ENCODE measurements around the gene FIGNL1.
"Not testable (repeated sequence)": the region's sequence is repeated elsewhere in the genome, so short reads cannot be mapped to it uniquely, and the experiment has no call there.

The FIGNL1 gene

DNA sequence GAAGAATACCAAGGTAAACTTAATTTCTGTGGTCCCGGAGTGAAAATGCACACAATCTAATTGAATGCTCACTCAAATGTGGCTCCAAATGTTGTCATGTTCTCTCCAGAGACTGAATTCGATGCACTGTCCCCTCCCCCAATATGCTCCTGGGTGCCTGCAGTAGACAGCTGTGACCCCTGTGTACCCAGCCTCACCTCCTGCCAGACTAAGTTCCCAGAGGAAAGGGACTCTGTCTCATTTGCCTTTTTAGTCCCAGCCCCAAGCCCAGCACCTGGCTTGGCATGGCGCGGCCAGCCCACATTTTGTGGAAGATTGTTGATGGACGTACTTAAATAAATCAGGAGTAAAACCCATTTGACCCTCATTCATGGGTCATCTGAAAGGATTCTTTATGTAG lies 21.8 kb upstream of the FIGNL1 start:
- FAIRE-seq, result no peak
- DNase-seq (ENCODE audit: low spot score), result no peak

DNA sequence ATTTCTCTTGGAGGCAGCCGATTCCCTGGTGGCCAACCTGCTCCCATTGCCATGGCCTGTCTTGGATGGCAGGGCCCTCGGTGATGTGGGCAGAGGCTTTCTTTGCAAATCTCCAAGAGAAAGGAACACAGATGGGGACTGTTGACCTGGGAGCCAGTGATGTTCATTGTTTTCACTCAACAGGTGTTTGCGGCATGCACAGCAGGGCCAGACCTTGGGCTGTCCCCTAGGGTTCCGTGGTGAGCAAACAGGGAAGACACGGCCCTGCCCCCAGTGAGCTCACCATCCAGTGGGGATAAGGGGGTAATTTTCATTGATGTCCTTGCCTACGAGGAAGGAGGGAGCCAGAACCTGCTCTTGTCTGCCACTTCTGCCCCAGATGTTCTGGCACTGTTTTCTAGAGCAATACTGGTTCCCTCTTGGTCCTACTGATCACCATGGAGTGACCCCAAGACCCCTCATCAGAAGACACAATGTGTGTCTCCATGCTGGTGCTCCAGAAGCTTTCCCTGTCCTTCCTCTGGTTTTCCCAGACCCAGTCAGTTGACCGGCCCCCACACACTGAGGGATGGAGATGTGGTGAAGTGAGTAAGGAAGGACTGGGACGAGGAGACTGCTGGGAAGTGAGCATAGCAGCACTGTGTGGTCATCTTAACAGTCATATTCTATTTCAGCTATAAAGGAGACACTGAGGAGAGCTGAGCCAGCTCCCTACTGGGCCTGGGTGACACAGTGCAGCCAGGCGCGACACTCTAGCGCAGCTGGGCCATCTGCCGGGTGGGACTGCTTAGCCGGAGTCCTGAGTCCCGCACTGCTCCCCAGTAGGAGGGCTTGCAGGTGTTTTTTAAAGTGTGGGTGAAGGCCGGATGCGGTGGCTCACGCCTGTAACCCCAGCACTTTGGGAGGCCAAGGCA lies 20.4 kb upstream of the FIGNL1 start:
- DNase-seq (ENCODE audit: low spot score) (peak; percentile 69), FAIRE-seq (no peak)

DNA sequence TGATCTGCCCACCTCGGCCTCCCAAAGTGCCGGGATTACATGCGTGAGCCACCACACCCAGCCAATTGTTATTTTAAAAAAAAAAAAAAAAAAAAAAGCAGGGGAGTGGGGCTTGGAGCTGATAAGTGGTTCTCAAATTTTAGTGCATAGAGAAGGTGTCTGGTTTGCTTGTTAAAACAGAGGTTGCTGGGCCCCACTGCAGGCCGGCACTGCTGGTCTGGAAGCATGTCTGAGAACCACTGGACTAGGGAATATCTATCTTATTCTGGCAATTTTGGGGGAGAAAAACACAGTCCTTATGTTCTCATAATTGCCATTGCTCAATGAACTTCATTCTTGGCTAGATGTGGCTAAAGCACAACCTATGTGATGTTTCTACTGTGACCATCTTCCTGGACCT lies 19.0 kb upstream of the FIGNL1 start:
- DNase-seq (ENCODE audit: low spot score) (no peak), FAIRE-seq (no peak)

DNA sequence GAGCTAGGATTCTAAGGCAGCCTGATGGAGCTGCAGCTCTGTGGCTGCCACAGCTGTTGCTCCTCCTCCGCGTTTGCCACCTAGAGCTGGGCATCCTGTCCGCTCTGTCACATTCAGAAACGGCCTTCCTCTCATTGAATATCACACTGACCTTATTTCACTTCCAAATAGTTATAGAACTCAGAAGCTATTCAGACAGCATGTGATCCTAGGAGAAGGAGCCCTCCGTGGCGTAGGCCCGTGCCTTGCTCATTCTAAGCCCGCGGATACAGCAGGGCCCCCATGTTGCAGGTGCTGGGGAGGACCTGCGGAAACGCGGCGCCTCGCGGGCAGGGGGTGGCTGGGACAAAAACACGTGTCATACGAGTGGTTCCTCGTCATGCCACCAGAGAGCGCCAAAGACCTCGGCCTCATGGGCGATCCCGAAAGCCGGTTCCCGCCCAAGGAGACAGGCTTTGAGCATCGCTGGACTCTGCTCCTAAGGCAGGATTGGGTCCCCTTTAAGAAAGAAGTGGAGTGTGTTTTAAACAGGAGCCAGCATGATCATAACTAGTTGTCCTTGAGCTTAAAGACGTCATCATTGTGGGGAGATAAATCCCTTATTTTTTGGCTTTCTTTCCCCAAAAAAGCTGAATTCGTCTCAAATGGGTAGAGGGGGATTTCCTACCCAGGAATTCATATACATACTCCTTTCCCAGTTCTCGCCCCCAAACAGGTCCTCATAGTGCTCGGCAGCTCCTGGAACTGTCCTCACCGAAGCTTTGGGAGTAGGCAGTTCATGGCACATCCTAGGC lies 17.9 kb upstream of the FIGNL1 start:
- peak; percentile 49 for DNase-seq (ENCODE audit: low spot score)
- peak; percentile 27 for FAIRE-seq

DNA sequence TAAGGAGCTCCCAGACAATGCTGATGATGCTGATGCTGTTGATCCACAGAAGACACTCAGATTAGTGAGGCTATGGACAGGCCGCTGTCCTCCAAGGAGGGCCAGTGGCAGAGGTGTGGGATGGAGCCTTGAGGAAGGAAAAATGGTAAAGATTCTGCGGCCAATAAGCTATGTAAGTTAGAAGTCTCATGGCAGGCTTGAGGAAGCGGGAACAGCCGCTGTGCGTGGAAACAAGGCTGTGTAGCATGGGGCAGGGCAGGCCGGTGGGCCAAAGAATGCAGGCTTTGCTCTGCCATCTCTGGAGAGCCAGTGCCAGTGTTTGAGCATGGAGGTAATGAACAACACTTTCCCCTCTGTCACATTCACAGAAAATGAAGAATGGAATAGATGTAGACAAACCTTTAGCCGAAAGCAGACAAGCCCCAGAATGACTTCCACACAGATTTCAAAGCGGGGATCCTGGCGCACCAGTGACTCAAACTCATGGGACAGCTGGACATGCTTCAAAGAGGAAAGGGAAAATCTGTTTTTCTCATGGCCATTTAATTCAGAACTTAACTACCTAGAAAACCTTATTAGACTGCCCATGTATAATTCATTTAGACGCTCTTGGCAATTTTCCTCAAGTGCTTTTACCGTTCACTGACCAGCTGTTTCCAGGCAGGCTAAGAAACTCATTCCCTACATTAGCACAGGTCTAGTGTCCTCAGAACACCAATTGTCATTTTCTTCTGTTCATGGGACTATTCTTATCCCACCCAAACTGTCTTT lies 16.9 kb upstream of the FIGNL1 start:
- no peak for DNase-seq (ENCODE audit: low spot score)
- FAIRE-seq, result no peak

DNA sequence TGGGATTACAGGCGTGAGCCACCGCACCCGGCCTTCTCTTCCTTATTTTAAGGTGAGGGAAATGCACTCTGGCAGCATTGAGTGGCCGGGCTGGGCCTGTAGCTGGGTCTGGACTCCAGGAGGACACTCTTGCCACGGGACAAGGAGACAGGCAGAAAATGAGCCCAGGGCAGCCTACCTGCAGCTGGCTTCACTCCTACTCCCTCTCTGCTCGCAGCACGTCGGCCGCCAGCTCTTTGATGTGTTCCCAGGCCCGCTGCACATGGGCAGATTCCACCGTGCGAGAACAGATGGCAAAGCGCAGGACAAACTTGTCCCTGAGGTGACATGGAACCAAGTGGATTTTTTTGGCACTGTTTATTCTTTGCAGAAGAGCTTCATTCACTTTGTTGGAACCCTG lies 12.9 kb upstream of the FIGNL1 start:
- DNase-seq (ENCODE audit: low spot score), result no peak
- no peak for FAIRE-seq

DNA sequence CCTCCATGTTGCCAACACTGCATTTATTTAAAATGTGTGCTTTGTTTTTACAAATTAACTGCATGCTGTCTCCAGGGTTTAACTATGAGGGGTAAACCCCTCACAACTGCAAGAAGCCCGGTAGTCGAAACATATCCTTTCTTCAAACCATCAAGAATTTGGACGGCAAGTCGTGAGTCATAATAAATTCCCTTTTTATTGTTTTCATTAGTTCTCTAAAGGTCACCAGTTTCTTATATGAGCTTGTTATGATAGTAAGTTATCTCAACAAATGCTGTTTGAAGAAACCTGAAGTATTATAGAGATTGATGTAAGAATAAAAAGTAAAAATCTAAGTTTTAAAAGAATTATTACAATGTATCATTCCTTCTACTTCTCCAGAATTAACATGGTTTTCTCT lies 12.2 kb upstream of the FIGNL1 start:
- DNase-seq (ENCODE audit: low spot score) (no peak), FAIRE-seq (no peak)

DNA sequence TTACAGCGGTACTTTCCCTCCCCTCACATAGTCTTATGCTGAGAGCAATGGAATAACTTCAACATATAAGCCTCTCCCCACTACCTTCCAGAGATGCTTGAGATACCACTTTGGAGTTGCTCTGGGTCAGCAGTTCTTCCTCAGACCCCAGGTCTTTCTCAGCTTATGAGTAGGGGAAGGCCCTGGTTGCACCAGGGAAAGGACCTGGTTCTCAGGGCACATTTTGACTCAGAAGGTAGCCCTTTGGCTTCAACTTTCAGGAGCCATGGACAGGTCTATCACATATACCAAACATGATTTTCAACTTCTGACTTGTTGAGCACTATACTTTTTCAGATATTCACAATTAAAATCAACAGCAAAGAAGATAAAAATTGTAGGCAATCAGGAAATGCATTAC lies 11.5 kb upstream of the FIGNL1 start:
- FAIRE-seq (no peak), DNase-seq (ENCODE audit: low spot score) (no peak)

DNA sequence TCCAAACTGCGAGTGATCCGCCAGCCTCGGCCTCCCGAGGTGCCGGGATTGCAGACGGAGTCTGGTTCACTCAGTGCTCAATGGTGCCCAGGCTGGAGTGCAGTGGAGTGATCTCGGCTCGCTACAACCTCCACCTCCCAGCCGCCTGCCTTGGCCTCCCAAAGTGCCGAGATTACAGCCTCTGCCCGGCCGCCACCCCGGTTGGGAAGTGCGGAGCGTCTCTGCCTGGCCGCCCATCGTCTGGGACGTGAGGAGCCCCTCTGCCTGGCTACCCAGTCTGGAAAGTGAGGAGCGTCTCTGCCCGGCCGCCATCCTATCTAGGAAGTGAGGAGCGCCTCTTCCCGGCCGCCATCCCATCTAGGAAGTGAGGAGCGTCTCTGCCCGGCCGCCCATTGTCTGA lies 9.0 kb upstream of the FIGNL1 start:
- DNase-seq (ENCODE audit: low spot score); FAIRE-seq: not testable (repeated sequence)

DNA sequence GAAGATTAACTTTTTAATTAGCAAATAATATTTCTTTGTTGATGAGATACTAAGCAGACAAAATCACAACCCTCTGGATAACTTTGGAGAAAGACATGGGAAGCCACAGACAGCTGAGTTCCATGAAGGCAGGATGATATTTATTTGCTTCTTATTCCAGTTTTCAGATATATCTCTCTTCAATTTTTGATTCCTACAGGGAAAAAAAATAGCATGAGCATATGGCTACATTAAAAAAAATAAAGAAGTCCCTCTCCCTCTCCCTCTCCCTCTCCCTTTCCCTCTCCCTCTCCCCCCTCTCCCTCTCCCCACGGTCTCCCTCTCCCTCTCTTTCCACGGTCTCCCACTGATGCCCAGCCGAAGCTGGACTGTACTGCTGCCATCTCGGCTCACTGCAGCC lies 8.5 kb upstream of the FIGNL1 start:
- FAIRE-seq; DNase-seq (ENCODE audit: low spot score): not testable (repeated sequence)

DNA sequence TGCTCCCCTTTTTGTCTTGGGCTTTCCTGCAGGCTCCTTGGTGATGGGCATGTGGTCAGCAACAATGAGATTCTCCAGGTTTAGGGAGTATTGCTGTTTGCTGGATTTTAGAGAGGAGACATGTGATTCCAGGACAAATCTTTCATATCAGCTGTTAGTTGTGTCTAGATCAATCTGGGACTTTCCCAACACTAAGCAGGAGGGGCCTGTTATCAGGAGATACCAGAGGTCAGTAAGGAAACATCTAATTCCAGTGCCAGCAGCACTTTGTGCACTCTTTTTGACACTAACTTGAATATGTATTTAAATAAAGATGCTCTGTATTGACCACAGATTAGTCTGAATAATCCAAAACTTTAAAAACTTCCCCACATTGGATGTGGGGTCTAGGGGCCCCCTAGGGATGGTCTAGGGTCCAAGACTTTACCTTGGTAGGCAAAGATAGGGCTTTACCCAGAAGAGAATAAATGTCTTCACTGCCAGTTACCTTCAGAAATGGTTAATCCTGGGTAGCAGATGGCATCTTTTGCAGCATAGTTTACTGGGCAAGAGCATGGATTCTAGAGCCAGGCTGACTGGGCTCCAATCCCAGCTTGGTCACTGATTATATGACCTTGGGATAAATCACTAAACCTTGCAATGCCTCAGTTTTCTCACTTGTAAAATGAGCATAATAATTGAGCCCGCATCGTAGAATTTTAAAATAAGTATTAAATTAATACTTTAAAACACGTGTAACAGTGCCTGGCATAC lies 6.4 kb upstream of the FIGNL1 start:
- no peak for FAIRE-seq
- no peak for DNase-seq (ENCODE audit: low spot score)

DNA sequence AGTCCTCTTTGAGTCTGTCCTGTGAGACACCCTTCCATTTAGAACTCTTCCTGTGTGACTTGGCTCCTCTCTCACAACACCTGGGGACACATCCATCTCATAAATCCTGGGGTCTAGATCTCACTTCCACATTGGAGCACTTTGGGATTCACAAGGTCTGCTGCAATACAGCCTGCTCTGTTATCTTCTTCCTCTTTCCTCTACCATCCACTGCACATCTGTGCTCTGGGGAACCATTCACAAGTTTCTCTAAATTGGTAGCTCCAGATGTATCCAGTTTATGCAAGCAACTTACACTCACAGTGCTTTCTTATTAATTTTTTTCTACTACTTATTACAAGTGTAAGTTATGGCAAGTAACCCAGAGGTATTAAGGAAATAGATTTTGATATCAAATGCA lies 5.5 kb upstream of the FIGNL1 start:
- no peak for DNase-seq (ENCODE audit: low spot score)
- FAIRE-seq, result no peak

DNA sequence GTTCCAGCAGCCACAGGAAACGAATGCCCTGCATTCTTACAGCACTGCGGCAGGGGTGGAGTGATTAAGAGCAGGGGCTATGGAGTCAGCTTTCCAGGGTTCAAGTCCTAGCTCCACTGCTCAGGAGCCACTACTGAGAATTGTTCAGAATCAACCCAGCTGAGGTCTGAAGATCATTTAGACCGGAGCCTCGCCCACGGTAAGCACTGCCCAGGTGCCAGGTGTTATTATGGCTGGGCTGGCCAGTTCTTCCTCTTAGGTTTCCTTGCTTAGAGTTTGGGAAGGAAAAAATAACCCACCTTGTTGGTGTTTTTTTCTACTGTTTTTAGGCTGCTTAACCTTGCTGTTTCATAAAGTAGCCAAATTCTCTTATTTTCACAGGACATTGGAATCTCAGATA lies 4.8 kb upstream of the FIGNL1 start:
- FAIRE-seq (no peak), DNase-seq (ENCODE audit: low spot score) (no peak)

DNA sequence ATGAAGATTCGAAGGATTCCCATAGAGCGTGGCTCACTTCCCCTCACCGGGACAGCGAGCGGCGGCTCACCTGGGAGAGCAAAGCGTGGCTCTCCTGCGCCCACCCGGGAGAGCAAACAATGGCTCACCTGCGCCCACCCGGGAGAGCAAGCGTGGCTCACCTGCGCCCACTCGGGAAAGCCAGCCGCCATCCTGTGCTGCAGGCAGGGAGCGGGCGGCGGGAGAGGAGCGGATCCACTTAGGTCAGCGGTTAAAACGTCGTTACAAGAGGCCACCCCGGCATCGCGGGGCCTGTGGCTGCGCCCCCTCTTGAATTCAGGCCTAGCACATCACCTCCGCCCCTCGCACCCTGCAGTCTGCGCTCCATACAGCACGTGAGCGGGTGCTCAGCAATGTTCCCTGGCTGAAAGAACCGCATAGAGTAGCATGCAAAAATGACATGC lies 461 bp upstream of the FIGNL1 start:
- FAIRE-seq (no peak), DNase-seq (ENCODE audit: low spot score) (no peak)

DNA sequence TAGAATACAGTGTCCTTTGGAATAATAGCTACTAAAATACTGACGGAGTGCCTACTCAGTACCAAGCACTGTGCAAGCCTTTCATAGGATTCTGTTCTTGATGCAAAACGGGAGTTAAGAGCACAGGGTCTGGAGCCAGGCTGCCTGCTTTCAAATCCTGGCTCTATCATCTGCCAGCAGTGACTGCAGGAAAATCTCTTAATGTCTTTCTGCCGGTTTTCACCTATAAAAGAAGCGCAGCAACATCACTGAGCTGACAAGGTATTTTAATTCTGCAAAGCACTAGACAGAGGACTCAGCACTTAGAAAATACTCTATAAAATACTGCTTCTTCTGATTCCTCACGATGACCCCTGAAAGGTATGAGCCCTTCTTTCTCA lies 659 bp downstream of the FIGNL1 start:
- DNase-seq (ENCODE audit: low spot score) (no peak), FAIRE-seq (no peak)

DNA sequence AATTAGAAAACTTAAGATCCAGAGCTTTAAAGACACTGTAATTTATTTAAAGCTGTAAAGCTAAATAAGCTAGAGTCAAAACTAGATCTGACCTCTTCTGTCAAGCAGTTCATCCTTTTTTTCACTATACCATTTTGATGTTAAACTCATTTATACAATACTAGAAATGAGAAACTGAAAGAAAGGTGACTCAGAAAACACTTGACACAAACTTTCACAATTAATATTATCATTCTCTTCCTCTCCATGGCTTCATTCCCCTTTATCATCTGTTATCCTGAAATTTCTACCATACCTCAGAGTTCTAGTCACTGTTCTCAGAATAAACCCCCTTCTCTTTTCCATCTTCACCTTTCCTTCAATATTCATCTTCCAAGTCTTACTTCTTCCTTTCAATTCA lies 1.3 kb downstream of the FIGNL1 start:
- no peak for FAIRE-seq
- DNase-seq (ENCODE audit: low spot score), result no peak

DNA sequence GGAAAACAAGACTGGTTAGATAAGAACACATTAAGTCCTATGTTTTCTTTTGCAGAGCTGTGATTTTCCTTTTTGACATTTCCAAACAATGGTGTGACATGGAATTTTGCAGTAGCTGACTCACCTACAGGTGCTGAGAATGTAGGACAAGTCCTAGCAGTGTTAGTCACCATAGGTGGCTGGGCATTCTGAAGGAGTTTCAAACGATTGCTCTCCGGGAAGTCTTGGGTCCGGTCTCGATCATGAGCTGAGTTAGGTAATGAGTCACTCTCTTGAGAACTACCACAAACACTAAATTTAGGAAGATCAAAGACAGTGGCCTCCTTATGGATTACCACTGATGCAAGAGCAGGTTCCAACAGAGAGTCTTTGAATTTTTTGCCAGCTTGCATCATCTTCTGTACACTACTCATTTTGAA lies 3.6 kb downstream of the FIGNL1 start:
- DNase-seq (ENCODE audit: low spot score) (peak; percentile 88), FAIRE-seq (peak; percentile 92)

DNA sequence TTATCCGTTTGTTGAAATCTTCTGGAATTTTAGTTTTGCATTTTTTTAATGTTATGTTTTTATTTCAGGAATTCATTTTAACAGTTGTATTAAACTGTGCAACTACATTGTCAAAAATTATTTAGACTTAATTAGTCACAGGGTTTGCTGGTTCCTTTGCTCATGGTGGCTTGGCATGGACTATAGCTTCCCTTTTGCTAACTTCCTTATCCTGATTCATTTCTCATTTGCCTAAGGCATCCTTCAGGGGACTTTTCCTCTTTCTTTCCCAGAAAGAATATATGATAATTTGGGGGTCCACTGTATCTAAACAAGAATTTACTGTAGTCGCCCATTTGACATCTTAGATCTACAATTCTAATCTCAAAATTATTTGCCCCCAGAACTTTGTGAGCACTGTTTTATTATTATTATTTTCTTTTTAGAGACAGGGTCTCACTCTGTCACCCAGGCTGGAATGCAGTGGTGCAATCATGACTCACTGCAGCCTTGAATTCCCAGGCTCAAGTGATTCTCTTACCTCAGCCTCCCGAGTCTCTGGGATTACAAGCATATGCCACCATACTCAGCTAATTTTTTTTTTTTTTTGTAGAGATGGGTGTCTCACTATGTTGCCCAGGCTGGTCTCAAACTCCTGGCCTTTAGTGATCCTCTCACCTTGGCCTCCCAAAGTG lies 13.9 kb downstream of the FIGNL1 start:
- FAIRE-seq, result peak; percentile 82
- peak; percentile 49 for DNase-seq (ENCODE audit: low spot score)

DNA sequence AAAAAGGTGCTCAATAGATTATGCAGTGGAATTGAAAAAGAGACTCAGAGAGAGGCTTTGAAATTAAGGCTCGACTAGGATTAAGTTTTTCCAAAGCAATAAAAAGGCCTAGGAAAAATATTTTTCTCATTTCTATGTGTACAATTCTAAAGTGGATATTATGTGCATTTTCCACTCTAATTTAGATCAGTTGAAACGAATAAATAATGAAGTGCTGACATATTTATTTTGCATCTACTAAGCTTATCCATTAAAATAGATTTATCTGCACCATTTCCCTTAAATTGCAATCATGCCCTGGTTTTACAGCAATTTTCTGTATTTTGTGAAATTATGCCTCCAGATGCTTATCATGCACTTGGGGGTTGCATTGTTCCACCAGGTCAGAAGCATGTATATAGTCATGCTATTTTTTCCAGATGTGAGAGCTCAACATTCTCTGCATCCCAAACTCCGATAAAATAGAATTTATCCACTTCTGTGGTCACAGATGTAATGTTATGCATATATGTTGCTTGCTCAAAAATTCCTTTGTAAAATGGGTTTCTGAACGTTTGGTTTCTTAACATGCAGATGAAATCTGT lies 18.3 kb downstream of the FIGNL1 start:
- DNase-seq (ENCODE audit: low spot score) (no peak), FAIRE-seq (no peak)

DNA sequence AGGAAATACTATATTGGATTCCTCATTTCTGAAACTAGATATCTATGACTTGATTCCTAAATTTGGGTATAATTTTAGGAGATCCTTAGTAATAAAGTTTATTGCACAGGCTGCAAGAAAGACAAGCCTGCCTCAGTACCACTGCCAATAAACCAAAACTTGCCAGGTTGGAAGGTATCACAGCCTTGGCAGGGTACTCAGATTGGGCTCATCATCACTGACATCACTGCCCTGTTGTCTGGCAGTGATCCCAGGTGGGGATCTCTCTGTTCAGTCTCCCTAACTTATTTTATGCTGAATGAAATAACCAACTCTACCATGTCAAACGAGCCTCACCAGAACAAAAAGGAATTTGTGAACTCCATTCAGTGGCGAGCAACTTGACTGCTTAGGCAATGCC lies 18.8 kb downstream of the FIGNL1 start:
- no peak for DNase-seq (ENCODE audit: low spot score)
- FAIRE-seq, result no peak
